OCI-LY3 (cell line): ENCODE results near the gene PHLDB2.

Source experiments
- CTCF ChIP-seq: fragments of 200-600, 300-600 bp; sonication (generic); IDR thresholded peaks from 2 replicates; pipeline ENCODE4 v1.5.1; 2014; ENCODE audit warnings: antibody characterized with exemption, low read length, low read depth
- EZH2phosphoT487 ChIP-seq: fragments of 200-600 bp; shearing (Covaris generic); IDR thresholded peaks from 2 replicates; pipeline ENCODE4 v1.6.1; 2018; ENCODE audit warnings: antibody characterized with exemption, mixed run types, low read depth

- TF ChIP-seq CTCF = no peak
- TF ChIP-seq EZH2phosphoT487 = no peak
These were observed 88.2 kb downstream of the PHLDB2 start for GRCh38 chr3:111947231-111947630.
